HG03097 (cell line): Measurements from ENCODE around the gene TSPAN9.

Experiments
- ATAC-seq: cut with Tn5 transposase; IDR thresholded peaks from one replicate; pipeline ENCODE4 v1.9.1; 2021; ENCODE audit not compliant: unreplicated experiment, low FRiP score

Gene TSPAN9

GRCh38 chr12:3305464-3305863 lies 228.3 kb downstream of the TSPAN9 start:
- no peak for ATAC-seq

- no peak for ATAC-seq
Observed at GRCh38 chr12:3305904-3306619, 228.9 kb downstream of the TSPAN9 start.

GRCh38 chr12:3307389-3307788 lies 230.2 kb downstream of the TSPAN9 start:
- no peak for ATAC-seq

GRCh38 chr12:3308063-3308462 lies 230.9 kb downstream of the TSPAN9 start:
- no peak for ATAC-seq

GRCh38 chr12:3308609-3309008 lies 231.4 kb downstream of the TSPAN9 start:
- no peak for ATAC-seq

GRCh38 chr12:3309805-3310204 lies 232.6 kb downstream of the TSPAN9 start:
- no peak for ATAC-seq

- ATAC-seq = no peak
Observed at GRCh38 chr12:3310271-3311026, 233.3 kb downstream of the TSPAN9 start.

GRCh38 chr12:3311027-3311402 lies 233.8 kb downstream of the TSPAN9 start:
- ATAC-seq = no peak

GRCh38 chr12:3311491-3312103 lies 234.4 kb downstream of the TSPAN9 start:
- ATAC-seq = no peak

GRCh38 chr12:3313066-3313465 lies 235.9 kb downstream of the TSPAN9 start:
- ATAC-seq = no peak

GRCh38 chr12:3313675-3314663 lies 236.8 kb downstream of the TSPAN9 start:
- ATAC-seq = no peak

GRCh38 chr12:3315201-3315661 lies 238.1 kb downstream of the TSPAN9 start:
- no peak for ATAC-seq

GRCh38 chr12:3316776-3317480 lies 239.7 kb downstream of the TSPAN9 start:
- no peak for ATAC-seq

- ATAC-seq = no peak
Observed at GRCh38 chr12:3317481-3317815, 240.3 kb downstream of the TSPAN9 start.

GRCh38 chr12:3317841-3318501 lies 240.8 kb downstream of the TSPAN9 start:
- ATAC-seq = no peak

- no peak for ATAC-seq
Observed at GRCh38 chr12:3319723-3320492, 242.7 kb downstream of the TSPAN9 start.

- ATAC-seq = no peak
Observed at GRCh38 chr12:3320881-3321509, 243.8 kb downstream of the TSPAN9 start.

- ATAC-seq = no peak
Observed at GRCh38 chr12:3321881-3322280, 244.7 kb downstream of the TSPAN9 start.
